OCI-LY7 (cell line): ENCODE data around the gene ADPRHL1. TPM values are rescaled to one million over a fixed set of nuclear protein-coding genes. Genes with fewer than 3 reads are reported as not detected.
A peak's percentile ranks its signal among the peaks of the same experiment; 100 is the strongest.

Experiments
- Bru-seq: library from RNA; stranded (reverse); fragments of 400-500 nt; gene quantifications from one replicate; lab custom pipeline; 2021; lab: Mats Ljungman, UMichigan
- BruChase-seq, 2 experiments: library from RNA; stranded (reverse); fragments of 400-500 nt; gene quantifications; one replicate each; lab custom pipeline; 2021; lab: Mats Ljungman, UMichigan
- BruUV-seq: library from RNA; stranded (reverse); fragments of 400-500 nt; replicated peaks from 2 replicates; lab custom pipeline; 2021; lab: Mats Ljungman, UMichigan
- CTCF ChIA-PET: fragments of 300-600 bp; sonication (Branson Sonifier 250); formaldehyde crosslinking; loops from one replicate; lab custom pipeline; 2022; ENCODE audit warnings: antibody characterized with exemption; ENCODE audit not compliant: unreplicated experiment; lab: Charles Lee
- POLR2A ChIA-PET: fragments of 300-600 bp; sonication (Branson Sonifier 250); formaldehyde crosslinking; loops from one replicate; lab custom pipeline; 2022; ENCODE audit warnings: antibody characterized with exemption; lab: Charles Lee
- DNase-seq: peaks from one replicate; pipeline ENCODE4 v3.0.0-alpha.2; 2015; ENCODE audit warnings: low spot score
- H2AFZ ChIP-seq: fragments of 200-600 bp; sonication (generic), shearing (Covaris generic); 2 replicates; pipeline ENCODE4 v1.6.1; 2014; ENCODE audit warnings: mild to moderate bottlenecking, antibody characterized with exemption, low read length, moderate library complexity
- H3K27ac ChIP-seq: fragments of 200-600 bp; sonication (generic); 2 replicates; pipeline ENCODE4 v1.5.1; 2014; ENCODE audit warnings: mixed run types, low read depth, mild to moderate bottlenecking, moderate library complexity, low read length, inconsistent platforms; ENCODE audit not compliant: poor library complexity, severe bottlenecking
- H3K36me3 ChIP-seq: fragments of 200-600 bp; sonication (generic); 2 replicates; pipeline ENCODE4 v1.6.1; 2014; ENCODE audit warnings: mild to moderate bottlenecking, antibody characterized with exemption, low read length, moderate library complexity, mixed read lengths; ENCODE audit not compliant: insufficient read depth
- H3K4me1 ChIP-seq: fragments of 200-600 bp; sonication (generic); 2 replicates; pipeline ENCODE4 v1.5.1; 2014; ENCODE audit warnings: mild to moderate bottlenecking, low read length; ENCODE audit not compliant: insufficient read depth, poor library complexity, severe bottlenecking
- H3K4me2 ChIP-seq: fragments of 200-600 bp; sonication (generic); 2 replicates; pipeline ENCODE4 v1.6.1; 2014; ENCODE audit warnings: mild to moderate bottlenecking, low read length
- H3K4me3 ChIP-seq: fragments of 200-600 bp; sonication (generic); 2 replicates; pipeline ENCODE4 v1.5.1; 2014; ENCODE audit warnings: mild to moderate bottlenecking, low read depth, low read length; ENCODE audit not compliant: poor library complexity, severe bottlenecking
- H3K79me2 ChIP-seq: fragments of 200-600 bp; sonication (generic); 2 replicates; pipeline ENCODE4 v1.6.1; 2016; ENCODE audit warnings: low read depth, mild to moderate bottlenecking, low read length, moderate library complexity, mixed read lengths; ENCODE audit not compliant: insufficient read depth
- H3K9me2 ChIP-seq: fragments of 200-600 bp; sonication (generic); 2 replicates; pipeline ENCODE4 v1.6.1; 2016; ENCODE audit warnings: mild to moderate bottlenecking, low read length, mixed read lengths; ENCODE audit not compliant: insufficient read depth
- H3K9me3 ChIP-seq: fragments of 200-600 bp; sonication (generic); 2 replicates; pipeline ENCODE4 v1.6.1; 2014; ENCODE audit warnings: mild to moderate bottlenecking, mixed run types, low read length, mixed read lengths
- H4K20me1 ChIP-seq: fragments of 200-600 bp; sonication (generic); 2 replicates; pipeline ENCODE4 v1.6.1; 2014; ENCODE audit warnings: mild to moderate bottlenecking, antibody characterized with exemption, low read length, moderate library complexity, mixed read lengths; ENCODE audit not compliant: insufficient read depth
- CTCF ChIP-seq: fragments of 200-600 bp; sonication (generic); conservative IDR thresholded peaks from 2 replicates; pipeline ENCODE4 v1.5.1; 2014; ENCODE audit warnings: mild to moderate bottlenecking, antibody characterized with exemption, low read length, moderate library complexity, mixed read lengths
- EZH2phosphoT487 ChIP-seq: fragments of 200-600 bp; sonication (generic); IDR thresholded peaks from 2 replicates; pipeline ENCODE4 v1.6.1; 2018; ENCODE audit warnings: low read depth, borderline replicate concordance, mild to moderate bottlenecking, mixed run types, antibody characterized with exemption, low read length, moderate library complexity, mixed read lengths
- intact Hi-C: fragments of 100-400 bp; cut with micrococcal nuclease; formaldehyde crosslinking; loops from one replicate; pipeline ENCODE4 v1.10.0; 2022; ENCODE audit not compliant: unreplicated experiment
- long read RNA-seq: library from polyadenylated mRNA; stranded (forward); transcript quantifications from one replicate; pipeline ENCODE4 v2.0.0, GENCODE V29; 2022
- total RNA-seq, 2 experiments: library from RNA; depleted of rRNA in 1 of 2; stranded (reverse); fragments of >200 nt in 1 of 2; shearing (Covaris generic) in 1 of 2; gene quantifications; 2 replicates each; pipeline ENCODE4 v1.2.3, GENCODE V29; 2014 to 2022

ADPRHL1 gene
- total RNA-seq (2014; rRNA removed; shearing (Covaris generic)) (0.95 and 2.5 TPM in 2 replicates), total RNA-seq (2022) (5.1 and 6.2 TPM in 2 replicates), Bru-seq, nascent RNA (percentile 30 among the genes with signal in this experiment), BruChase-seq, experiment 1, labeled RNA remaining after a 6-hour chase (percentile 27 among the genes with signal in this experiment), BruChase-seq, experiment 2, labeled RNA remaining after a 2-hour chase (percentile 28 among the genes with signal in this experiment)
- long read RNA-seq, transcript ADPRHL1-201 (7 exons, 1,877 nt): major isoform, 11 of 15 reads
- long read RNA-seq, partial matches to known transcripts: 0 of 15 reads
- long read RNA-seq, other reads (novel, unspliced or antisense): 4 of 15 reads

GRCh38 chr13:113452942-113453901, at the start of gene ADPRHL1:
TSS of gene ADPRHL1 (minus strand) at chr13:113453488. CDS start at chr13:113453437, 51 bp downstream.
- no peak within 1 kb of the TSS for H2AFZ ChIP-seq
- no peaks in the 10 kb centered on the region for H3K9me3 ChIP-seq
- intact Hi-C loops: no loop called here
- H3K4me1 ChIP-seq: peaks cover 13% of the 10 kb centered on the region
- ChIA-PET POLR2A (no interaction called here), CTCF (no interaction called here)
- no peak within 1 kb of the TSS for H3K4me2 ChIP-seq
- BruUV-seq: no TSS peak
- DNase-seq: no peak
- no peaks in the 10 kb centered on the region for H4K20me1 ChIP-seq
- H3K4me3 ChIP-seq: no peak within 1 kb of the TSS
- H3K9me2 ChIP-seq: no peaks in the 10 kb centered on the region
- no peak for TF ChIP-seq CTCF
- no peak for TF ChIP-seq EZH2phosphoT487
- peaks cover 4% of the 10 kb centered on the region; the same call in 1 of the 2 replicates for H3K79me2 ChIP-seq
- peaks cover 9% of the 10 kb centered on the region; the same call in 1 of the 2 replicates for H3K36me3 ChIP-seq
- H3K27ac ChIP-seq: no peak within 1 kb of the TSS

- CTCF ChIA-PET: no interaction called here
These were observed 49.4 kb upstream of the ADPRHL1 start for GRCh38 chr13:113502686-113503085.

More at GRCh38 chr13:113502686-113503085, 49.4 kb upstream of the ADPRHL1 start:
- H3K9me3 ChIP-seq: no peaks in the 10 kb centered on the region
- H3K4me3 ChIP-seq: no peak overlapping the region
- DNase-seq: no peak
- no peak for TF ChIP-seq CTCF
- TF ChIP-seq EZH2phosphoT487: no peak
- POLR2A ChIA-PET: no interaction called here
- no peak overlapping the region for H2AFZ ChIP-seq
- H3K27ac ChIP-seq: no peak overlapping the region
- BruUV-seq: no TSS peak
- H3K36me3 ChIP-seq: peaks cover 23% of the 10 kb centered on the region
- no peaks in the 10 kb centered on the region for H3K4me1 ChIP-seq
- no peaks in the 10 kb centered on the region for H3K9me2 ChIP-seq
- intact Hi-C loops: no loop called here
- no peaks in the 10 kb centered on the region for H4K20me1 ChIP-seq
- no peaks in the 10 kb centered on the region for H3K79me2 ChIP-seq
- H3K4me2 ChIP-seq: no peak overlapping the region
